Thoracic aorta (tissue), 2 donors: ENCODE data around the gene APAF1. TPM values are rescaled to one million over a fixed set of nuclear protein-coding genes. Genes with fewer than 3 reads are reported as not detected.

ENCODE experiments used
- ATAC-seq: fragments of 150-250 bp; one replicate; pipeline ENCODE4 v1.8.0; 2017; ENCODE audit warnings: low read depth; ENCODE audit not compliant: insufficient number of reproducible peaks, low FRiP score
- DNase-seq: peaks from one replicate; pipeline ENCODE4 v3.0.0-alpha.2; 2020; ENCODE audit warnings: low spot score
- H3K27ac ChIP-seq, 2 donors: fragments of 200-600 bp; sonication (generic); 1 replicate in 1 of 2; 2 replicates in 1 of 2; pipeline ENCODE4 v1.5.1; 2016; ENCODE audit warnings: mild to moderate bottlenecking in 2 of 2, moderate library complexity in 2 of 2
- H3K27me3 ChIP-seq: fragments of 200-600 bp; sonication (generic); replicated peaks from 2 replicates; pipeline ENCODE4 v1.6.0; 2016; ENCODE audit warnings: mild to moderate bottlenecking; ENCODE audit not compliant: insufficient read depth
- H3K36me3 ChIP-seq: fragments of 200-600 bp; sonication (generic); one replicate; pipeline ENCODE4 v1.5.1; 2016
- H3K4me1 ChIP-seq, 2 donors: fragments of 200-600 bp; sonication (generic); 1 replicate in 1 of 2; 2 replicates in 1 of 2; pipeline versions ENCODE4 v1.5.1 to v1.6.0; 2016; ENCODE audit warnings: low read depth in 2 of 2, mild to moderate bottlenecking in 1 of 2; ENCODE audit not compliant: control insufficient read depth in 1 of 2
- H3K4me3 ChIP-seq: fragments of 200-600 bp; sonication (generic); 2 replicates; pipeline ENCODE4 v1.5.1; 2016; ENCODE audit warnings: mild to moderate bottlenecking
- H3K9me3 ChIP-seq: fragments of 200-600 bp; sonication (generic); 2 replicates; pipeline ENCODE4 v1.5.1; 2016
- total RNA-seq, 2 donors: library from RNA; depleted of rRNA; stranded (reverse); fragments of >200 nt; gene quantifications; one replicate each; pipeline versions ENCODE4 v1.1.0 to v1.2.3, GENCODE V29; 2016
- TF ChIP-seq, protein P1 (sequence below): fragments of 200-600 bp; sonication (generic); IDR thresholded peaks from one replicate; pipeline ENCODE4 v1.5.1; 2019; ENCODE audit warnings: antibody characterized with exemption

APAF1 gene
- total RNA-seq, 2 donors from 2014 or later, result 16.0 to 19.8 TPM

DNA sequence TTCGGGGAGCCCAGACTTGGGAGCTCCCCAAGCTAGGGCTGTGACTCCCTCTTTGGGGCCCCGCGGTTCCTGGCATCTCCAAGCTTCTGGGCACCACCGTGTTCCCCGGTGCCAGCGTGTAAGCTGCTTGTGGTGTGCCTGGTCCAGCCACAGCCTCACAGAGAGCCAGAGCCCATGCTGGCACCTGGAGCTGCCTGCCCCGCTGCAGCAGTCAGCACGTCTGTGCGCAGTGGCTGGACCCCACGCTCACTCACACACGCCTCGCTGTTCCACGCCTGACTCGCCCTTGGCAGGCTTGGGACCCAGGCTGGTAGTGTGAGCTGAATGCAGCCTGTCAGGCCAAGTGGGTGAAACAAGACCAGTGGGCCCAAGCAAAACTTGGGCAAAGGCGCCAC, 34.5 kb downstream of the APAF1 start:
- peaks cover 63% of the 10 kb centered on the region for H3K36me3 ChIP-seq
- no peaks in the 10 kb centered on the region for H3K4me1 ChIP-seq
- ATAC-seq, result no peak
- H3K9me3 ChIP-seq, result no peaks in the 10 kb centered on the region
- DNase-seq, result no peak
- no peak overlapping the region for H3K4me3 ChIP-seq
- no peaks in the 10 kb centered on the region for H3K27me3 ChIP-seq
- TF ChIP-seq, protein P1, sequence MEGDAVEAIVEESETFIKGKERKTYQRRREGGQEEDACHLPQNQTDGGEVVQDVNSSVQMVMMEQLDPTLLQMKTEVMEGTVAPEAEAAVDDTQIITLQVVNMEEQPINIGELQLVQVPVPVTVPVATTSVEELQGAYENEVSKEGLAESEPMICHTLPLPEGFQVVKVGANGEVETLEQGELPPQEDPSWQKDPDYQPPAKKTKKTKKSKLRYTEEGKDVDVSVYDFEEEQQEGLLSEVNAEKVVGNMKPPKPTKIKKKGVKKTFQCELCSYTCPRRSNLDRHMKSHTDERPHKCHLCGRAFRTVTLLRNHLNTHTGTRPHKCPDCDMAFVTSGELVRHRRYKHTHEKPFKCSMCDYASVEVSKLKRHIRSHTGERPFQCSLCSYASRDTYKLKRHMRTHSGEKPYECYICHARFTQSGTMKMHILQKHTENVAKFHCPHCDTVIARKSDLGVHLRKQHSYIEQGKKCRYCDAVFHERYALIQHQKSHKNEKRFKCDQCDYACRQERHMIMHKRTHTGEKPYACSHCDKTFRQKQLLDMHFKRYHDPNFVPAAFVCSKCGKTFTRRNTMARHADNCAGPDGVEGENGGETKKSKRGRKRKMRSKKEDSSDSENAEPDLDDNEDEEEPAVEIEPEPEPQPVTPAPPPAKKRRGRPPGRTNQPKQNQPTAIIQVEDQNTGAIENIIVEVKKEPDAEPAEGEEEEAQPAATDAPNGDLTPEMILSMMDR, result no peak
- H3K27ac ChIP-seq, result no peak overlapping the region

DNA sequence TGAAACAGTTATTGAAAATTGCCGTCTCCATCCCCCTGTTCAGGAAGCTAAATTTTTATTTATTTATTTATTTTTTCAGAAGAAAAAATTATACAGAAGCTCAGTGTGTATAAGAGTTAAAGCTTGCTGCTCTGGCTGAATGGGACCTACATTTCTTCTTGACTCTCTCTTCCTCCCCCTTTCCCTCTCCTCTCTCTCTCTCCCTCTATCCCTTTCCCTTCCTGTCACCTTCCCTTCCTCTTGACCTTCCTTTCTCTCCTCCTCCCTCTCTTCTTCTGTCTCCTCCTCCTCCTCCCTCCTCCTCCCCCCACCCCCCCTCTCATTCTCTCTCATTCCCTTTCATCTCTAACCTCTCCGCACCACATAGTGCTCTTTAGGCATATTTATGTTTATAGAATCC, 39.1 kb downstream of the APAF1 start:
- no peak overlapping the region for H3K27ac ChIP-seq
- H3K9me3 ChIP-seq, result no peaks in the 10 kb centered on the region
- H3K4me1 ChIP-seq, result no peaks in the 10 kb centered on the region
- TF ChIP-seq, protein P1, result no peak
- DNase-seq, result no peak
- no peak overlapping the region for H3K4me3 ChIP-seq
- H3K27me3 ChIP-seq, result no peaks in the 10 kb centered on the region
- peaks cover 69% of the 10 kb centered on the region for H3K36me3 ChIP-seq
- ATAC-seq, result no peak

DNA sequence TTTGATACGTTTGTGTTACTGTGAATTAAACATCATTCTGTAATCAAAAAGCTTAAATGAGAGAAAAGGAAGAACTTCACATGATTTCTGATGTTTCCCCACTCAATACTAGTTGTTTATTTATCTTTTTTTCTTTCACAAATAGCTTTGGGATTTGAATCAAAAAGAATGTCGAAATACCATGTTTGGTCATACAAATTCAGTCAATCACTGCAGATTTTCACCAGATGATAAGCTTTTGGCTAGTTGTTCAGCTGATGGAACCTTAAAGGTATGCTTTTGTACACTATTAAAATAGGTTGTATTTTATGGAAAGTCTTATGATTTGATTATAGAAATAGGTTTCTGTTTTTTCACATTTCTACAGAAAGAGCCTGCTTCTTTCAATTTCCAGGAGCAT, 41.5 kb downstream of the APAF1 start:
- Histone ChIP-seq H3K4me1 (no peaks in the 10 kb centered on the region), H3K27ac (no peak overlapping the region), H3K4me3 (no peak overlapping the region), H3K36me3 (peaks cover 53% of the 10 kb centered on the region), H3K9me3 (no peaks in the 10 kb centered on the region), H3K27me3 (no peaks in the 10 kb centered on the region)
- TF ChIP-seq, protein P1, result no peak
- DNase-seq (no peak), ATAC-seq (no peak)

DNA sequence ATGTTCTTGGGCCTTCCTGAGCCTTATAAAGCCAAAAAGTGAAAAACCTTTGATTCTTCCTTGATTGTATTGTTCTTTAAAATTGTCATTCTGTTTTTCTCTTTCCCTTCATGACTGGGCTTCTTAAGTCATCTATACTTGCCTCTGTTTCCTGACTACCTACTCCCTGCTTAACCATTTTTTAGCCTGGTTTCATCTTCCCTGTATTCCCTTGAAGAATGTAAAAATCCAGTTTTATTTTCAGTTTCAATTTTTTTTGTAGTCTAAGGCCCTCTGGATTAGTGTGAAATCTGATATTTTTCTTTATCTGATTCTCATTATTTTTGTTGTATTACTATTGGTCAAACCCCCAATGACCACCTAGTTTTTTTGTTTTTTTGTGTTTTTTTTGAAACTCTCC, 46.3 kb downstream of the APAF1 start:
- DNase-seq, result no peak

DNA sequence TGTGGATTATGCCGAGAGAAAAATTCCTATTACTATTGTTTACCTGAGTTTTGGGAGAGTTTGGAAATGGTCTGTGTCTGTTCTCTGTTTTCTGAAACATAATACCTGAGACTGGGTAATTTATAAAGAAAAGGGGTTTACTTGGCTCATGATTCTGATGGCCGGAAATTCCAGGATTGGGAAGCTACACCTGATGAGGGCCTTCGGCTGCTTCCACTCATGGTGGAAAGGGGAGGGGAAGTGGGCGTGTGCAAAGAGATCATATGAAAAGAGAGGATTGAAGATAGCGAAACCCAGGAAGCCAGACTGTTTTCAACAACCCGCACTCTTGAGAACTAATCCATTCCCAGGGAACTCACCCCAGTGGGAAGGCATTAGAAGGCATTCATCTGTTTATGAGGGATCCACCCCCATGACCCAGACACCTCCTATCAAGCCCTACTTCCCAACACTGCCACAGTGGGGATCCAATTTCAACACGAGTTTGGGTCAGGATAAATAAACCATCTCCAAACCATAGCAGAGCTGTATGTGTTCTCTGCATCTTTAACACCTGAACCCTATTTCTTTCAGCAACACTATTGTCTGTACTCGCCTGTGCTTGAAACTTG, 51.1 kb downstream of the APAF1 start:
- ATAC-seq (no peak), DNase-seq (no peak)
- TF ChIP-seq, protein P1, result no peak
- Histone ChIP-seq H3K4me3 (no peak overlapping the region), H3K4me1 (peaks cover 15 to 27% of the 10 kb centered on the region in 2 donors), H3K27me3 (no peaks in the 10 kb centered on the region), H3K27ac (no peak overlapping the region), H3K36me3 (peaks cover 4% of the 10 kb centered on the region), H3K9me3 (no peaks in the 10 kb centered on the region)

More for the DNA sequence above, 46.3 kb downstream of the APAF1 start:
- TF ChIP-seq, protein P1, result no peak
- no peak overlapping the region for H3K27ac ChIP-seq
- no peaks in the 10 kb centered on the region for H3K4me1 ChIP-seq
- ATAC-seq, result no peak
- H3K27me3 ChIP-seq, result no peaks in the 10 kb centered on the region
- H3K4me3 ChIP-seq, result no peak overlapping the region
- H3K9me3 ChIP-seq, result no peaks in the 10 kb centered on the region
- H3K36me3 ChIP-seq, result peaks cover 24% of the 10 kb centered on the region
